ENCODE results near the gene TRAF4.

Gene TRAF4

GRCh38 chr17:28744104-28744971 lies 527 bp downstream of the TRAF4 start:
- H3K4me3 ChIP-seq (ENCODE audit: low read depth, low read length): peak overlapping the region; percentile 75
- TF ChIP-seq CTCF (IDR thresholded peaks at IDR 0.05; ENCODE audit: low read depth, low read length): no peak

GRCh38 chr17:28744972-28745785 lies 1.4 kb downstream of the TRAF4 start:
- H3K4me3 ChIP-seq (ENCODE audit: low read depth, low read length): peak overlapping the region; percentile 75
- TF ChIP-seq CTCF (IDR thresholded peaks at IDR 0.05; ENCODE audit: low read depth, low read length): no peak

GRCh38 chr17:28745786-28746411 lies 2.1 kb downstream of the TRAF4 start:
- no peak for TF ChIP-seq CTCF (IDR thresholded peaks at IDR 0.05; ENCODE audit: low read depth, low read length)
- peak overlapping the region; percentile 75 for H3K4me3 ChIP-seq (ENCODE audit: low read depth, low read length)

GRCh38 chr17:28746611-28747050 lies 2.8 kb downstream of the TRAF4 start:
- no peak overlapping the region for H3K4me3 ChIP-seq (ENCODE audit: low read depth, low read length)
- no peak for TF ChIP-seq CTCF (IDR thresholded peaks at IDR 0.05; ENCODE audit: low read depth, low read length)

- no peak overlapping the region for H3K4me3 ChIP-seq (ENCODE audit: low read depth, low read length)
- TF ChIP-seq CTCF (IDR thresholded peaks at IDR 0.05; ENCODE audit: low read depth, low read length): no peak
These were observed 3.4 kb downstream of the TRAF4 start for GRCh38 chr17:28747051-28747691.

GRCh38 chr17:28747801-28748750 lies 4.3 kb downstream of the TRAF4 start:
- TF ChIP-seq CTCF (IDR thresholded peaks at IDR 0.05; ENCODE audit: low read depth, low read length): no peak
- no peak overlapping the region for H3K4me3 ChIP-seq (ENCODE audit: low read depth, low read length)
